Smooth muscle cell (in vitro differentiated cells): ENCODE results near the gene APOL4. TPM values are rescaled to one million over a fixed set of nuclear protein-coding genes. Genes with fewer than 3 reads are reported as not detected.
"Not testable (repeated sequence)": the region's sequence is repeated elsewhere in the genome, so short reads cannot be mapped to it uniquely, and the experiment has no call there.

Source experiments
- DNase-seq: peaks from one replicate; lab custom pipeline; 2025; ENCODE audit not compliant: unreplicated experiment; lab: John Stamatoyannopoulos, UW
- H2AFZ ChIP-seq: fragments of 200-600 bp; sonication (generic); 2 replicates; pipeline ENCODE4 v1.6.0; 2016; ENCODE audit warnings: antibody characterized with exemption, low read depth, mild to moderate bottlenecking
- H3F3A ChIP-seq: fragments of 200-600 bp; sonication (generic); 2 replicates; pipeline ENCODE4 v1.6.0; 2017; ENCODE audit warnings: antibody characterized with exemption, low read depth
- H3K27ac ChIP-seq: fragments of 200-600 bp; sonication (generic); 2 replicates; pipeline ENCODE4 v1.5.1; 2016; ENCODE audit warnings: low read depth, mild to moderate bottlenecking
- H3K27me3 ChIP-seq: fragments of 200-600 bp; sonication (generic); 2 replicates; pipeline ENCODE4 v1.6.1; 2016; ENCODE audit warnings: low read depth, mild to moderate bottlenecking
- H3K36me3 ChIP-seq: fragments of 200-600 bp; sonication (generic); 2 replicates; pipeline ENCODE4 v1.5.1; 2016; ENCODE audit warnings: low read depth
- H3K4me1 ChIP-seq: fragments of 200-600 bp; sonication (generic); 2 replicates; pipeline ENCODE4 v1.5.1; 2016; ENCODE audit warnings: low read depth
- H3K4me2 ChIP-seq: fragments of 200-600 bp; sonication (generic); 2 replicates; pipeline ENCODE4 v1.6.0; 2016; ENCODE audit warnings: mild to moderate bottlenecking
- H3K4me3 ChIP-seq: fragments of 200-600 bp; sonication (generic); 2 replicates; pipeline ENCODE4 v1.5.1; 2016; ENCODE audit warnings: mild to moderate bottlenecking
- H3K79me2 ChIP-seq: fragments of 200-600 bp; sonication (generic); 2 replicates; pipeline ENCODE4 v1.6.0; 2016; ENCODE audit warnings: low read depth, mild to moderate bottlenecking
- H3K9ac ChIP-seq: fragments of 200-600 bp; sonication (generic); 2 replicates; pipeline ENCODE4 v1.6.0; 2016; ENCODE audit warnings: low read depth
- H3K9me3 ChIP-seq: fragments of 200-600 bp; sonication (generic); replicated peaks from 2 replicates; pipeline ENCODE4 v1.5.1; 2016; ENCODE audit warnings: low read depth
- H4K20me1 ChIP-seq: fragments of 200-600 bp; sonication (generic); 2 replicates; pipeline ENCODE4 v1.6.0; 2016; ENCODE audit warnings: low read depth
- CTCF ChIP-seq: fragments of 200-600 bp; sonication (generic); IDR thresholded peaks from 2 replicates; pipeline ENCODE4 v1.5.1; 2017; ENCODE audit warnings: borderline replicate concordance, mild to moderate bottlenecking, antibody characterized with exemption; ENCODE audit not compliant: insufficient read depth, poor library complexity, severe bottlenecking
- WGBS: methylation state at CpG from one replicate; pipeline ENCODE4 v1.1.7; 2016; ENCODE audit warnings: low lambda C conversion rate; 5-methylcytosine and 5-hydroxymethylcytosine counted together
- polyA plus RNA-seq: library from polyadenylated mRNA; unstranded; fragments of >200 nt; fragmentation: Nextera tagmentation; extraction: Ambion mirVana; gene quantifications from 2 replicates; pipeline ENCODE4 v1.2.1, GENCODE V29; 2016
- total RNA-seq: library from RNA; depleted of rRNA; stranded (reverse); fragments of >200 nt; gene quantifications from 2 replicates; pipeline ENCODE4 v1.2.3, GENCODE V29; 2014

The APOL4 gene
- total and polyA plus RNA-seq, 2 experiments from 2014 or later: 0.40 TPM; not detected in 1

- WGBS: 93% methylated on average over 3 of the region's 3 CpGs
- Histone ChIP-seq H3K9me3 (no peaks in the 10 kb centered on the region), H3K4me3 (no peak overlapping the region), H3K4me2 (no peak overlapping the region), H2AFZ (no peak overlapping the region), H4K20me1 (no peaks in the 10 kb centered on the region), H3K9ac (no peak overlapping the region), H3K79me2 (no peaks in the 10 kb centered on the region), H3K4me1 (peaks cover 3% of the 10 kb centered on the region), H3K27ac (no peak overlapping the region), H3F3A (no peaks in the 10 kb centered on the region), H3K36me3 (no peaks in the 10 kb centered on the region), H3K27me3 (no peaks in the 10 kb centered on the region)
- no peak for TF ChIP-seq CTCF
- no peak for DNase-seq
These were observed 47.1 kb downstream of the APOL4 start for GRCh38 chr22:36154423-36154945.

GRCh38 chr22:36153501-36154422, 47.8 kb downstream of the APOL4 start:
- no peak for TF ChIP-seq CTCF
- no peaks in the 10 kb centered on the region for H3K27me3 ChIP-seq
- no peaks in the 10 kb centered on the region for H4K20me1 ChIP-seq
- H3K4me3 ChIP-seq: no peak overlapping the region
- no peak overlapping the region for H2AFZ ChIP-seq
- no peaks in the 10 kb centered on the region for H3K36me3 ChIP-seq
- no peak for DNase-seq
- no peaks in the 10 kb centered on the region for H3K79me2 ChIP-seq
- no peaks in the 10 kb centered on the region for H3K9me3 ChIP-seq
- H3K27ac ChIP-seq: no peak overlapping the region
- peaks cover 3% of the 10 kb centered on the region for H3K4me1 ChIP-seq
- no peak overlapping the region for H3K4me2 ChIP-seq
- no peaks in the 10 kb centered on the region for H3F3A ChIP-seq
- no peak overlapping the region for H3K9ac ChIP-seq
- 92% methylated on average over 12 of the region's 12 CpGs for WGBS

GRCh38 chr22:36152821-36153220, 48.8 kb downstream of the APOL4 start:
- not testable (repeated sequence) for H3K27me3 ChIP-seq, H3K36me3 ChIP-seq, H3K79me2 ChIP-seq, H3K4me1 ChIP-seq, H3K4me2 ChIP-seq, H3K27ac ChIP-seq, H3K9ac ChIP-seq, H3K9me3 ChIP-seq, H3K4me3 ChIP-seq, H2AFZ ChIP-seq, DNase-seq, H4K20me1 ChIP-seq, H3F3A ChIP-seq
- 97% methylated on average over 4 of the region's 4 CpGs for WGBS

GRCh38 chr22:36152088-36152487, 49.5 kb downstream of the APOL4 start:
- no peak overlapping the region for H3K4me2 ChIP-seq
- H4K20me1 ChIP-seq: no peaks in the 10 kb centered on the region
- TF ChIP-seq CTCF: no peak
- H3F3A ChIP-seq: no peaks in the 10 kb centered on the region
- H3K79me2 ChIP-seq: no peaks in the 10 kb centered on the region
- no peaks in the 10 kb centered on the region for H3K9me3 ChIP-seq
- DNase-seq: no peak
- no peak overlapping the region for H3K27ac ChIP-seq
- no peak overlapping the region for H3K4me3 ChIP-seq
- H3K27me3 ChIP-seq: no peaks in the 10 kb centered on the region
- H3K4me1 ChIP-seq: peaks cover 3% of the 10 kb centered on the region
- H3K36me3 ChIP-seq: no peaks in the 10 kb centered on the region
- 95% methylated on average over 3 of the region's 3 CpGs for WGBS
- no peak overlapping the region for H3K9ac ChIP-seq
- no peak overlapping the region for H2AFZ ChIP-seq
